ENCODE data around the gene DSP.

DNA sequence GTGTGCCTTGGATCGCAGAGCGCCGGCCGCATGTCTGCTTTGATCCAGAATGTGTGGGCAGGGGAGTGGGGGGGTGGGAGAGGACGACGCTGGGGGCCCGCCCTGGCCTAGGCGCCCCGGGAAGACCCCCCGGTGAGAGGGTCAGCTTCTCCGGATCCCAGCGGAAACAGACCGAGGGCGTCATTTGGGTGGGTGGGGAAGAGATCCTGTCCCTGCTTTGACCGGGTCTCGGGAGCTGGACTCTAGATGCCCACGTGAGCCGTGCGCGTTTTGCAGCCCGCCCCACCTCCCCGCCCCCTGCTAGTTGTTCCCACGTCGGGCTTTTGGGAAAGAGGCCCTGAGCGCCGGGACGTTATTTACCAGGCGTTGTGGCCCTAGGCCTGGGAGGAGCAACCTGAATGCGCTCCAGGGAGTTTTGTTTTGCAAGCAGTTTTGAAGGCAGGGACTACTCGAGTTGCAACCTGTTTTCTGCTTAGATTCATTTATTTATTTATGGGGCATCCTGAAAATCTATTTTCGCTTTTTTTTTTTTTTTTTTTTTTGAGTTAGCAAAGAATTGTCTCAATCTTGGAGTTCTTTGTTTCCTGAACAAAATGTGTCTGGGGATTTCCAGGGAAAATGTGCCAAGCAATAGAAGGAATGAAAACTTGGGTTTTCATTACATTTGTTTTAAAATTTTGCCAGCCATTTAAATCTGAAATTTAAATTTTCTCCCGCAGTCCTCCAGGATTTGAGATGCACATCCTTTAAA is 1.6 kb downstream of the DSP start:
- TF ChIP-seq CTCF (IDR thresholded peaks at IDR 0.05) (no peak), POLR2A (IDR thresholded peaks at IDR 0.05) (peak in 1 of 2 donors; percentile 46)

Data from sigmoid colon (tissue), 3 donors.